ENCODE measurements around the gene ARL15.

GRCh38 chr5:54323495-54323894, 13.1 kb upstream of the ARL15 start:
- TF ChIP-seq POLR2A (IDR thresholded peaks at IDR 0.05; ENCODE audit: low read depth, low read length) (no peak), RAD21 (IDR thresholded peaks at IDR 0.05; ENCODE audit: low read length) (no peak), MXI1 (IDR thresholded peaks at IDR 0.05; ENCODE audit: borderline replicate concordance, low read depth, low read length) (no peak), MAZ (IDR thresholded peaks at IDR 0.05; ENCODE audit: borderline replicate concordance, low read depth, low read length) (no peak), BHLHE40 (IDR thresholded peaks at IDR 0.05; ENCODE audit: low read depth, low read length) (no peak), CEBPB (IDR thresholded peaks at IDR 0.05; ENCODE audit: low read depth, low read length) (no peak), RFX5 (IDR thresholded peaks at IDR 0.05; ENCODE audit: low read depth, low read length) (no peak), CHD1 (IDR thresholded peaks at IDR 0.05; ENCODE audit: low read depth, low read length) (no peak), SMC3 (IDR thresholded peaks at IDR 0.05; ENCODE audit: low read depth, low read length) (no peak)
- TF ChIP-seq, protein P1, sequence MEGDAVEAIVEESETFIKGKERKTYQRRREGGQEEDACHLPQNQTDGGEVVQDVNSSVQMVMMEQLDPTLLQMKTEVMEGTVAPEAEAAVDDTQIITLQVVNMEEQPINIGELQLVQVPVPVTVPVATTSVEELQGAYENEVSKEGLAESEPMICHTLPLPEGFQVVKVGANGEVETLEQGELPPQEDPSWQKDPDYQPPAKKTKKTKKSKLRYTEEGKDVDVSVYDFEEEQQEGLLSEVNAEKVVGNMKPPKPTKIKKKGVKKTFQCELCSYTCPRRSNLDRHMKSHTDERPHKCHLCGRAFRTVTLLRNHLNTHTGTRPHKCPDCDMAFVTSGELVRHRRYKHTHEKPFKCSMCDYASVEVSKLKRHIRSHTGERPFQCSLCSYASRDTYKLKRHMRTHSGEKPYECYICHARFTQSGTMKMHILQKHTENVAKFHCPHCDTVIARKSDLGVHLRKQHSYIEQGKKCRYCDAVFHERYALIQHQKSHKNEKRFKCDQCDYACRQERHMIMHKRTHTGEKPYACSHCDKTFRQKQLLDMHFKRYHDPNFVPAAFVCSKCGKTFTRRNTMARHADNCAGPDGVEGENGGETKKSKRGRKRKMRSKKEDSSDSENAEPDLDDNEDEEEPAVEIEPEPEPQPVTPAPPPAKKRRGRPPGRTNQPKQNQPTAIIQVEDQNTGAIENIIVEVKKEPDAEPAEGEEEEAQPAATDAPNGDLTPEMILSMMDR (conservative IDR thresholded peaks at IDR 0.05; ENCODE audit: low read depth, low read length), result no peak
- TF ChIP-seq, protein P2, sequence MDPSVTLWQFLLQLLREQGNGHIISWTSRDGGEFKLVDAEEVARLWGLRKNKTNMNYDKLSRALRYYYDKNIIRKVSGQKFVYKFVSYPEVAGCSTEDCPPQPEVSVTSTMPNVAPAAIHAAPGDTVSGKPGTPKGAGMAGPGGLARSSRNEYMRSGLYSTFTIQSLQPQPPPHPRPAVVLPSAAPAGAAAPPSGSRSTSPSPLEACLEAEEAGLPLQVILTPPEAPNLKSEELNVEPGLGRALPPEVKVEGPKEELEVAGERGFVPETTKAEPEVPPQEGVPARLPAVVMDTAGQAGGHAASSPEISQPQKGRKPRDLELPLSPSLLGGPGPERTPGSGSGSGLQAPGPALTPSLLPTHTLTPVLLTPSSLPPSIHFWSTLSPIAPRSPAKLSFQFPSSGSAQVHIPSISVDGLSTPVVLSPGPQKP (IDR thresholded peaks at IDR 0.05; ENCODE audit: borderline replicate concordance, low read depth, low read length), result no peak
